GM23338 (cell line): ENCODE results near the gene GRAMD2B.

ENCODE experiments used
- EZH2 ChIP-seq: fragments of 200-600 bp; sonication (generic); IDR thresholded peaks from one replicate; pipeline ENCODE4 v1.8.0; 2017; ENCODE audit warnings: antibody characterized with exemption, mild to moderate bottlenecking, low read depth; ENCODE audit not compliant: unreplicated experiment
- EZH2phosphoT487 ChIP-seq: fragments of 200-600 bp; sonication (generic); IDR thresholded peaks from one replicate; pipeline ENCODE4 v1.8.1; 2018; ENCODE audit warnings: antibody characterized with exemption; ENCODE audit not compliant: unreplicated experiment
- NANOG ChIP-seq: IDR thresholded peaks from 2 replicates; pipeline ENCODE4 v1.6.1; 2016; ENCODE audit warnings: antibody characterized with exemption, borderline replicate concordance
- POLR2AphosphoS5 ChIP-seq: IDR thresholded peaks from 2 replicates; pipeline ENCODE4 v1.6.1; 2016; ENCODE audit warnings: antibody characterized with exemption, low read depth
- REST ChIP-seq: IDR thresholded peaks from one replicate; pipeline ENCODE4 v1.6.1; 2018; ENCODE audit warnings: antibody characterized with exemption; ENCODE audit not compliant: unreplicated experiment
- ZNF114 ChIP-seq: fragments of 250-450 bp; sonication (Bioruptor Pico); IDR thresholded peaks from 2 replicates; pipeline ENCODE4 v1.5.0; 2020; ENCODE audit warnings: mild to moderate bottlenecking, moderate library complexity
- TF ChIP-seq, protein P1 (sequence below), 2 experiments: fragments of 200-600 bp in 1 of 2; sonication (generic) in 1 of 2; conservative IDR thresholded peaks; 2 replicates each; pipeline versions ENCODE4 v1.5.1 to v1.6.1; 2016 to 2017; ENCODE audit warnings: antibody characterized with exemption in 2 of 2, low read depth in 2 of 2, mild to moderate bottlenecking in 2 of 2, moderate library complexity in 1 of 2

DNA sequence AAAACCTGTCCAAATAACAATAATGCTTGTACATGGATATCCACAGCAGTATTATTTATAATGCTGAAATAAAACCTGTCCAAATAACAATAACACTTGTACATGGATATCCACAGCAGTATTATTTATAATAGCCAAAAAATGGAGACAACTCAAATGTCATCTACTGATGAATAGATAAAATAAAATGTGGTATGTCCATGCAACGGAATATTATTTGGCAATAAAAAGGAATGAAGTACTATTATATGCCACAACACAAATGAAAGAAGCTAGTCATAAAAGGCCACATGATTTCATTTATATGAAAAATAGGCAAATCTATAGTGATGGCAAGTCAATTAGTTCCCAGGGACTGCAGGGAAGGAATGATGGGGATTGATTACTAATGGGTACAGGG, 31.8 kb upstream of the GRAMD2B start:
- TF ChIP-seq, protein P1, sequence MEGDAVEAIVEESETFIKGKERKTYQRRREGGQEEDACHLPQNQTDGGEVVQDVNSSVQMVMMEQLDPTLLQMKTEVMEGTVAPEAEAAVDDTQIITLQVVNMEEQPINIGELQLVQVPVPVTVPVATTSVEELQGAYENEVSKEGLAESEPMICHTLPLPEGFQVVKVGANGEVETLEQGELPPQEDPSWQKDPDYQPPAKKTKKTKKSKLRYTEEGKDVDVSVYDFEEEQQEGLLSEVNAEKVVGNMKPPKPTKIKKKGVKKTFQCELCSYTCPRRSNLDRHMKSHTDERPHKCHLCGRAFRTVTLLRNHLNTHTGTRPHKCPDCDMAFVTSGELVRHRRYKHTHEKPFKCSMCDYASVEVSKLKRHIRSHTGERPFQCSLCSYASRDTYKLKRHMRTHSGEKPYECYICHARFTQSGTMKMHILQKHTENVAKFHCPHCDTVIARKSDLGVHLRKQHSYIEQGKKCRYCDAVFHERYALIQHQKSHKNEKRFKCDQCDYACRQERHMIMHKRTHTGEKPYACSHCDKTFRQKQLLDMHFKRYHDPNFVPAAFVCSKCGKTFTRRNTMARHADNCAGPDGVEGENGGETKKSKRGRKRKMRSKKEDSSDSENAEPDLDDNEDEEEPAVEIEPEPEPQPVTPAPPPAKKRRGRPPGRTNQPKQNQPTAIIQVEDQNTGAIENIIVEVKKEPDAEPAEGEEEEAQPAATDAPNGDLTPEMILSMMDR (conservative IDR thresholded peaks at IDR 0.05; ENCODE audit: low read depth in 2 of 2) = no peak
- TF ChIP-seq EZH2 (no peak), REST (no peak), EZH2phosphoT487 (no peak), NANOG (no peak), POLR2AphosphoS5 (no peak), ZNF114 (CRISPR knock-in tag) (no peak)
